ENCODE measurements around the gene PCDH1. TPM values are rescaled to one million over a fixed set of nuclear protein-coding genes. Genes with fewer than 3 reads are reported as not detected.

PCDH1 gene
- total and polyA plus RNA-seq, 12 donors: 3.7 to 16.8 (median 7.7) TPM

GRCh38 chr5:141873933-141874261, 4.3 kb downstream of the PCDH1 start:
- 69 to 74% (median 72%) methylated on average over 3 of the region's 3 CpGs for WGBS, 4 donors
- no peaks in the 10 kb centered on the region for H3K9me3 ChIP-seq (replicated peaks in 1 of 3)
- no peaks in the 10 kb centered on the region for H3K36me3 ChIP-seq (replicated peaks in 1 of 2)
- no peak for DNase-seq
- TF ChIP-seq, protein P1, sequence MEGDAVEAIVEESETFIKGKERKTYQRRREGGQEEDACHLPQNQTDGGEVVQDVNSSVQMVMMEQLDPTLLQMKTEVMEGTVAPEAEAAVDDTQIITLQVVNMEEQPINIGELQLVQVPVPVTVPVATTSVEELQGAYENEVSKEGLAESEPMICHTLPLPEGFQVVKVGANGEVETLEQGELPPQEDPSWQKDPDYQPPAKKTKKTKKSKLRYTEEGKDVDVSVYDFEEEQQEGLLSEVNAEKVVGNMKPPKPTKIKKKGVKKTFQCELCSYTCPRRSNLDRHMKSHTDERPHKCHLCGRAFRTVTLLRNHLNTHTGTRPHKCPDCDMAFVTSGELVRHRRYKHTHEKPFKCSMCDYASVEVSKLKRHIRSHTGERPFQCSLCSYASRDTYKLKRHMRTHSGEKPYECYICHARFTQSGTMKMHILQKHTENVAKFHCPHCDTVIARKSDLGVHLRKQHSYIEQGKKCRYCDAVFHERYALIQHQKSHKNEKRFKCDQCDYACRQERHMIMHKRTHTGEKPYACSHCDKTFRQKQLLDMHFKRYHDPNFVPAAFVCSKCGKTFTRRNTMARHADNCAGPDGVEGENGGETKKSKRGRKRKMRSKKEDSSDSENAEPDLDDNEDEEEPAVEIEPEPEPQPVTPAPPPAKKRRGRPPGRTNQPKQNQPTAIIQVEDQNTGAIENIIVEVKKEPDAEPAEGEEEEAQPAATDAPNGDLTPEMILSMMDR (IDR thresholded peaks at IDR 0.05): no peak
- TF ChIP-seq POLR2A (IDR thresholded peaks at IDR 0.05): no peak
- H3K27me3 ChIP-seq: peaks cover 15% of the 10 kb centered on the region
- H3K4me3 ChIP-seq: no peak overlapping the region
- intact Hi-C loops (cut with DNase I): no loop called here
- H3K4me1 ChIP-seq (replicated peaks in 1 of 2): peaks cover 14 to 24% of the 10 kb centered on the region in 2 donors
- no peak overlapping the region for H3K27ac ChIP-seq

- no peak for TF ChIP-seq POLR2A (IDR thresholded peaks at IDR 0.05)
- TF ChIP-seq, protein P1 (IDR thresholded peaks at IDR 0.05): no peak
- DNase-seq: peak in 1 of 7 donors; percentile 35
- Histone ChIP-seq H3K27ac (no peak overlapping the region), H3K4me1 (replicated peaks in 1 of 2) (peaks cover 9 to 17% of the 10 kb centered on the region in 2 donors), H3K9me3 (replicated peaks in 1 of 3) (no peaks in the 10 kb centered on the region), H3K36me3 (replicated peaks in 1 of 2) (no peaks in the 10 kb centered on the region), H3K4me3 (no peak overlapping the region), H3K27me3 (peaks cover 15% of the 10 kb centered on the region)
- 82 to 86% (median 84%) methylated on average over 15 of the region's 15 CpGs for WGBS, 4 donors
- intact Hi-C loops (cut with DNase I): no loop called here
Observed at GRCh38 chr5:141872496-141873356, 5.5 kb downstream of the PCDH1 start.

- H3K36me3 ChIP-seq (replicated peaks in 1 of 2): no peaks in the 10 kb centered on the region
- no peak for DNase-seq
- peaks cover 9% of the 10 kb centered on the region for H3K27me3 ChIP-seq
- no peak overlapping the region for H3K27ac ChIP-seq
- intact Hi-C loops (cut with DNase I): no loop called here
- H3K9me3 ChIP-seq (replicated peaks in 1 of 3): no peaks in the 10 kb centered on the region
- peaks cover 8 to 9% of the 10 kb centered on the region in 2 donors for H3K4me1 ChIP-seq (replicated peaks in 1 of 2)
- no peak overlapping the region for H3K4me3 ChIP-seq
- 73 to 92% (median 80%) methylated on average over 4 of the region's 4 CpGs for WGBS, 4 donors
- TF ChIP-seq, protein P1 (IDR thresholded peaks at IDR 0.05): no peak
- no peak for TF ChIP-seq POLR2A (IDR thresholded peaks at IDR 0.05)
Observed at GRCh38 chr5:141871870-141872269, 6.3 kb downstream of the PCDH1 start.

GRCh38 chr5:141870871-141871270, 7.3 kb downstream of the PCDH1 start:
- Histone ChIP-seq H3K27me3 (peaks cover under 1% of the 10 kb centered on the region), H3K36me3 (replicated peaks in 1 of 2) (no peaks in the 10 kb centered on the region), H3K27ac (no peak overlapping the region), H3K4me3 (no peak overlapping the region), H3K4me1 (replicated peaks in 1 of 2) (peaks cover 0 to 2% of the 10 kb centered on the region in 2 donors), H3K9me3 (replicated peaks in 1 of 3) (no peaks in the 10 kb centered on the region)
- intact Hi-C loops (cut with DNase I): no loop called here
- TF ChIP-seq, protein P1 (IDR thresholded peaks at IDR 0.05): no peak
- no peak for TF ChIP-seq POLR2A (IDR thresholded peaks at IDR 0.05)
- peak in 1 of 7 donors; percentile 53 for DNase-seq
- 60 to 74% (median 69%) methylated on average over 4 of the region's 4 CpGs for WGBS, 4 donors
